OCI-LY3 (cell line): ENCODE measurements around the gene SIVA1.
"Not testable (repeated sequence)": the region's sequence is repeated elsewhere in the genome, so short reads cannot be mapped to it uniquely, and the experiment has no call there.

Experiments used
- H2AFZ ChIP-seq: fragments of 200-600, 300-600 bp; shearing (Covaris generic); 2 replicates; pipeline ENCODE4 v1.6.0; 2014; ENCODE audit warnings: antibody characterized with exemption, low read depth, low read length
- H3K27ac ChIP-seq: fragments of 200-600, 300-600 bp; sonication (generic); 2 replicates; pipeline ENCODE4 v1.5.1; 2014; ENCODE audit warnings: mild to moderate bottlenecking, low read length, moderate library complexity, mixed read lengths
- H3K27me3 ChIP-seq: fragments of 200-600, 300-600 bp; sonication (generic); 2 replicates; pipeline ENCODE4 v1.6.1; 2014; ENCODE audit warnings: low read depth, low read length, mixed read lengths
- H3K36me3 ChIP-seq: fragments of 200-600, 300-600 bp; sonication (generic); replicated peaks from 2 replicates; pipeline ENCODE3; 2014; ENCODE audit warnings: low read depth, low read length, mixed read lengths
- H3K4me1 ChIP-seq: fragments of 300-600, 200-600 bp; sonication (generic); 2 replicates; pipeline ENCODE4 v1.6.1; 2014; ENCODE audit warnings: low read length, mixed read lengths
- H3K4me2 ChIP-seq: fragments of 200-600, 300-600 bp; sonication (generic); 2 replicates; pipeline ENCODE4 v1.6.1; 2014; ENCODE audit warnings: low read length, mixed read lengths
- H3K4me3 ChIP-seq: fragments of 300-600, 200-600 bp; sonication (generic); 2 replicates; pipeline ENCODE4 v1.5.1; 2014; ENCODE audit warnings: antibody characterized with exemption, mild to moderate bottlenecking, low read length, moderate library complexity
- H3K79me2 ChIP-seq: fragments of 300-600, 200-600 bp; shearing (Covaris generic); 2 replicates; pipeline ENCODE4 v1.6.1; 2014; ENCODE audit warnings: mild to moderate bottlenecking, low read length, mixed read lengths
- H3K9ac ChIP-seq: fragments of 300-600, 200-600 bp; shearing (Covaris generic); 2 replicates; pipeline ENCODE4 v1.6.0; 2014; ENCODE audit warnings: mild to moderate bottlenecking, low read length, moderate library complexity
- H3K9me3 ChIP-seq: fragments of 200-600, 300-600 bp; shearing (Covaris generic); 2 replicates; pipeline ENCODE4 v1.6.1; 2014; ENCODE audit warnings: low read length, mixed read lengths; ENCODE audit not compliant: insufficient read depth
- H4K20me1 ChIP-seq: fragments of 200-600, 300-600 bp; sonication (generic); 2 replicates; pipeline ENCODE4 v1.6.1; 2016; ENCODE audit warnings: low read length, mixed read lengths; ENCODE audit not compliant: insufficient read depth
- CTCF ChIP-seq: fragments of 200-600, 300-600 bp; sonication (generic); IDR thresholded peaks from 2 replicates; pipeline ENCODE4 v1.5.1; 2014; ENCODE audit warnings: antibody characterized with exemption, low read length, low read depth
- EZH2phosphoT487 ChIP-seq: fragments of 200-600 bp; shearing (Covaris generic); IDR thresholded peaks from 2 replicates; pipeline ENCODE4 v1.6.1; 2018; ENCODE audit warnings: antibody characterized with exemption, mixed run types, low read depth

SIVA1 gene

GRCh38 chr14:104750056-104750752 is 2.7 kb upstream of the SIVA1 start:
- Histone ChIP-seq H3K9me3 (no peaks in the 10 kb centered on the region), H3K27ac (no peak overlapping the region), H3K27me3 (no peaks in the 10 kb centered on the region), H3K4me2 (no peak overlapping the region), H3K4me1 (peaks cover 23% of the 10 kb centered on the region), H2AFZ (no peak overlapping the region), H3K79me2 (peaks cover 26% of the 10 kb centered on the region), H3K4me3 (no peak overlapping the region), H3K36me3 (no peaks in the 10 kb centered on the region), H3K9ac (no peak overlapping the region), H4K20me1 (no peaks in the 10 kb centered on the region)
- no peak for TF ChIP-seq EZH2phosphoT487
- TF ChIP-seq CTCF = no peak

GRCh38 chr14:104750753-104751057 is 2.2 kb upstream of the SIVA1 start:
- H3K4me2 ChIP-seq, H3K9me3 ChIP-seq, H4K20me1 ChIP-seq, H3K4me3 ChIP-seq, H3K27ac ChIP-seq, H3K36me3 ChIP-seq, H2AFZ ChIP-seq, H3K27me3 ChIP-seq, H3K9ac ChIP-seq: not testable (repeated sequence)
- Histone ChIP-seq H3K79me2 (peaks cover 31% of the 10 kb centered on the region), H3K4me1 (peaks cover 23% of the 10 kb centered on the region)

- Histone ChIP-seq H3K36me3 (peaks cover 5% of the 10 kb centered on the region), H3K4me3 (peak overlapping the region; percentile 94), H3K27ac (peak overlapping the region; percentile 85), H4K20me1 (no peaks in the 10 kb centered on the region), H3K27me3 (no peaks in the 10 kb centered on the region), H2AFZ (peak overlapping the region; percentile 93; the same call in 1 of the 2 replicates), H3K9me3 (no peaks in the 10 kb centered on the region), H3K4me2 (peak overlapping the region; percentile 95), H3K4me1 (peaks cover 19% of the 10 kb centered on the region), H3K9ac (peak overlapping the region; percentile 89), H3K79me2 (peaks cover 40% of the 10 kb centered on the region)
- TF ChIP-seq CTCF (no peak), EZH2phosphoT487 (no peak)
These were observed 1.2 kb upstream of the SIVA1 start for GRCh38 chr14:104751539-104752422.

- peaks cover 8% of the 10 kb centered on the region for H3K36me3 ChIP-seq
- TF ChIP-seq CTCF (no peak), EZH2phosphoT487 (no peak)
- no peaks in the 10 kb centered on the region for H3K9me3 ChIP-seq
- peak overlapping the region; percentile 89 for H3K9ac ChIP-seq
- H3K4me3 ChIP-seq = peak overlapping the region; percentile 94
- peak overlapping the region; percentile 85 for H3K27ac ChIP-seq
- H2AFZ ChIP-seq = peak overlapping the region; percentile 93; the same call in 1 of the 2 replicates
- H3K4me2 ChIP-seq = peak overlapping the region; percentile 95
- no peaks in the 10 kb centered on the region for H4K20me1 ChIP-seq
- H3K27me3 ChIP-seq = no peaks in the 10 kb centered on the region
- peaks cover 19% of the 10 kb centered on the region for H3K4me1 ChIP-seq
- H3K79me2 ChIP-seq = peaks cover 45% of the 10 kb centered on the region
These were observed 568 bp upstream of the SIVA1 start for GRCh38 chr14:104752423-104752734.
